ENCODE results near the gene ERGIC1.

Gene ERGIC1

GRCh38 chr5:172857982-172858381 is 23.9 kb downstream of the ERGIC1 start:
- Histone ChIP-seq H3K79me2 (ENCODE audit: control insufficient read depth, low read length) (peaks cover 17% of the 10 kb centered on the region), H4K20me1 (ENCODE audit: control insufficient read depth, insufficient read depth, low read depth, low read length) (peaks cover 5% of the 10 kb centered on the region; the same call in 1 of the 2 replicates), H3K4me3 (ENCODE audit: low read length) (no peak overlapping the region), H3K27me3 (ENCODE audit: control insufficient read depth, low read length) (no peaks in the 10 kb centered on the region), H3F3A (ENCODE audit: control insufficient read depth, insufficient read depth) (no peaks in the 10 kb centered on the region), H3K4me2 (ENCODE audit: low read length) (no peak overlapping the region), H3K9me2 (replicated peaks; ENCODE audit: control insufficient read depth, low read length) (no peaks in the 10 kb centered on the region), H3K36me3 (ENCODE audit: control insufficient read depth, low read length) (no peaks in the 10 kb centered on the region), H3K4me1 (ENCODE audit: control insufficient read depth, low read length) (no peaks in the 10 kb centered on the region), H3K27ac (ENCODE audit: low read depth, low read length) (no peak overlapping the region), H3K9me3 (ENCODE audit: control insufficient read depth, insufficient read depth, low read length) (no peaks in the 10 kb centered on the region)
- TF ChIP-seq EZH2phosphoT487 (IDR thresholded peaks at IDR 0.05; ENCODE audit: borderline replicate concordance, low read length), result no peak
- TF ChIP-seq, protein P1, sequence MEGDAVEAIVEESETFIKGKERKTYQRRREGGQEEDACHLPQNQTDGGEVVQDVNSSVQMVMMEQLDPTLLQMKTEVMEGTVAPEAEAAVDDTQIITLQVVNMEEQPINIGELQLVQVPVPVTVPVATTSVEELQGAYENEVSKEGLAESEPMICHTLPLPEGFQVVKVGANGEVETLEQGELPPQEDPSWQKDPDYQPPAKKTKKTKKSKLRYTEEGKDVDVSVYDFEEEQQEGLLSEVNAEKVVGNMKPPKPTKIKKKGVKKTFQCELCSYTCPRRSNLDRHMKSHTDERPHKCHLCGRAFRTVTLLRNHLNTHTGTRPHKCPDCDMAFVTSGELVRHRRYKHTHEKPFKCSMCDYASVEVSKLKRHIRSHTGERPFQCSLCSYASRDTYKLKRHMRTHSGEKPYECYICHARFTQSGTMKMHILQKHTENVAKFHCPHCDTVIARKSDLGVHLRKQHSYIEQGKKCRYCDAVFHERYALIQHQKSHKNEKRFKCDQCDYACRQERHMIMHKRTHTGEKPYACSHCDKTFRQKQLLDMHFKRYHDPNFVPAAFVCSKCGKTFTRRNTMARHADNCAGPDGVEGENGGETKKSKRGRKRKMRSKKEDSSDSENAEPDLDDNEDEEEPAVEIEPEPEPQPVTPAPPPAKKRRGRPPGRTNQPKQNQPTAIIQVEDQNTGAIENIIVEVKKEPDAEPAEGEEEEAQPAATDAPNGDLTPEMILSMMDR (IDR thresholded peaks at IDR 0.05; ENCODE audit: low read depth, low read length, poor library complexity, severe bottlenecking), result no peak

DNA sequence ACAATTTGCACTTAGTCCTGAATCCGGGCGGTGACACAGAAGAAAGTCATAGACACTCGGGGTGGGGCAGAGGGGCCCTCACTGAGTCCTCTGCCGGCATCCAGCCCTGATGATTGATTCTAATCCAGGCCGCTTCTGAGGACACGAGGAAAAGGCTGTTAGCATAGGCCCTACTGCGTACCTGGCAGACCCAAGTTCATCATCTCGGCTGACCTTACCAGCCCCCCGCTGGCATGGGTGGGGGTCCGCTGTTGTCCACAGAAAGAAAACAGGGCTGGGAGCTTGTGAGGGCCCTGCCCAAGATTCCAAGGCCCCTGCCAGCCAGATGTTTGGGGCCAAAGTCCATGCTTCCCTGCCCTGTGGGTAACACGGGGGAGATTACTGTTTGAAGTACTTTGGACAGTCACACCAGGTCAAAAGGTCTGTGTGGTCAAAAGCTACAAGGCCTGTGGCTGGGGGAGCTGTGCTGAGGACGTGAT is 24.5 kb downstream of the ERGIC1 start:
- H3K27me3 ChIP-seq (ENCODE audit: control insufficient read depth, low read length), result no peaks in the 10 kb centered on the region
- no peaks in the 10 kb centered on the region for H3F3A ChIP-seq (ENCODE audit: control insufficient read depth, insufficient read depth)
- peaks cover 5% of the 10 kb centered on the region; the same call in 1 of the 2 replicates for H4K20me1 ChIP-seq (ENCODE audit: control insufficient read depth, insufficient read depth, low read depth, low read length)
- no peak overlapping the region for H3K4me2 ChIP-seq (ENCODE audit: low read length)
- H3K36me3 ChIP-seq (ENCODE audit: control insufficient read depth, low read length), result no peaks in the 10 kb centered on the region
- TF ChIP-seq, protein P1 (IDR thresholded peaks at IDR 0.05; ENCODE audit: low read depth, low read length, poor library complexity, severe bottlenecking), result no peak
- no peak for TF ChIP-seq EZH2phosphoT487 (IDR thresholded peaks at IDR 0.05; ENCODE audit: borderline replicate concordance, low read length)
- H3K79me2 ChIP-seq (ENCODE audit: control insufficient read depth, low read length), result peaks cover 16% of the 10 kb centered on the region
- H3K9me2 ChIP-seq (replicated peaks; ENCODE audit: control insufficient read depth, low read length), result no peaks in the 10 kb centered on the region
- no peaks in the 10 kb centered on the region for H3K9me3 ChIP-seq (ENCODE audit: control insufficient read depth, insufficient read depth, low read length)
- no peaks in the 10 kb centered on the region for H3K4me1 ChIP-seq (ENCODE audit: control insufficient read depth, low read length)
- no peak overlapping the region for H3K4me3 ChIP-seq (ENCODE audit: low read length)
- H3K27ac ChIP-seq (ENCODE audit: low read depth, low read length), result no peak overlapping the region

DNA sequence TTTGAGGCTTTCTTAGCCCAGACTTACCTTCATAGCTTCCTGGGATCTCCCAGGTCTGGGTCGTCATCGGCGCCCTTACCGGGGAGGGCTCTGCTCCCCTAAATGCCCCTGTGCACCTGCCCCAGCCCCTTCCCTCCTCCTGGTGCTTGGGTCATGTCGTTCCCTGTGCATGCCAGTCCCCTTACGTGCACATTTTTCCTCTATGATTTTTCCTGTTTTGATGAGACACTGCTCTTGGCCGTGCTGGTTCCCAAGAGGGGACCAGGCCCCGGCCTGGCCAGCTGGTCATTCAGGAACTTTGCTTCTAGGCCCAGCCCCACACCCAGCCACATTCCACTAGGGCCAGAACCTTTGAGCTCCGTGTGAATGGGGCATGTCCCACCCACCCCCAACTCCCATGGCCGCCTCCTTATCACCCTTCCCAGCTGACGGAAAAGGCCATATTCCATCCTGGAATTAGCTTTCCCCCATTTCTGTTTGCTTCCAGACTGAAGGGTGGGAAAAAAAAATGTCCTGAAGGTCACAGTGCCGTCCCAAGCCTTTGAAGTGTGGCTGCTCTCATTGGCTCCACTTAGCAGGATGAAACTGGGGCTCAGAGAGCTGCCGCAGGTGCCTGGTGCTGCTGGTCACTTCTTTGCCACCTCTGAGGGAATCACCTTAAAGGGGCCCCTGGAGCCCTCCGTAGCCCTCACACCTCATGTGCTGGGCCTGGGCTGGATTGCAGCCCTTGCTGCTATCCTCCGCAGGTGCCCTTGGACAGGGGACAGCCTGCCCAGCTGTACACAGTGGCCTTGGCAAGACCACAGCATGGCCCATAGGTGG is 25.1 kb downstream of the ERGIC1 start:
- Histone ChIP-seq H3F3A (ENCODE audit: control insufficient read depth, insufficient read depth) (no peaks in the 10 kb centered on the region), H3K4me2 (ENCODE audit: low read length) (no peak overlapping the region), H3K27ac (ENCODE audit: low read depth, low read length) (no peak overlapping the region), H3K4me3 (ENCODE audit: low read length) (no peak overlapping the region), H3K36me3 (ENCODE audit: control insufficient read depth, low read length) (no peaks in the 10 kb centered on the region), H3K9me2 (replicated peaks; ENCODE audit: control insufficient read depth, low read length) (no peaks in the 10 kb centered on the region), H4K20me1 (ENCODE audit: control insufficient read depth, insufficient read depth, low read depth, low read length) (peaks cover 5% of the 10 kb centered on the region; the same call in 1 of the 2 replicates), H3K9me3 (ENCODE audit: control insufficient read depth, insufficient read depth, low read length) (no peaks in the 10 kb centered on the region), H3K79me2 (ENCODE audit: control insufficient read depth, low read length) (peaks cover 16% of the 10 kb centered on the region), H3K27me3 (ENCODE audit: control insufficient read depth, low read length) (no peaks in the 10 kb centered on the region), H3K4me1 (ENCODE audit: control insufficient read depth, low read length) (no peaks in the 10 kb centered on the region)
- TF ChIP-seq, protein P1 (IDR thresholded peaks at IDR 0.05; ENCODE audit: low read depth, low read length, poor library complexity, severe bottlenecking), result no peak
- TF ChIP-seq EZH2phosphoT487 (IDR thresholded peaks at IDR 0.05; ENCODE audit: borderline replicate concordance, low read length), result no peak
